Femur (tissue), 1 donor: Measurements from ENCODE around the gene LSM12.
"Not testable (repeated sequence)": the region's sequence is repeated elsewhere in the genome, so short reads cannot be mapped to it uniquely, and the experiment has no call there.

Experiments
- DNase-seq: peaks from one replicate; pipeline ENCODE4 v3.0.0-alpha.2; 2017

LSM12 gene

GRCh38 chr17:44039829-44040635 lies 26.4 kb downstream of the LSM12 start:
- DNase-seq = no peak

- DNase-seq = peak; percentile 42
Observed at GRCh38 chr17:44038604-44039011, 27.9 kb downstream of the LSM12 start.

- no peak for DNase-seq
Observed at GRCh38 chr17:44037471-44037870, 29.0 kb downstream of the LSM12 start.

GRCh38 chr17:44034688-44035087 lies 31.8 kb downstream of the LSM12 start:
- not testable (repeated sequence) for DNase-seq

GRCh38 chr17:44033861-44034408 lies 32.5 kb downstream of the LSM12 start:
- DNase-seq = no peak

- DNase-seq = no peak
Observed at GRCh38 chr17:44030482-44030881, 36.0 kb downstream of the LSM12 start.

GRCh38 chr17:44029736-44030135 lies 36.7 kb downstream of the LSM12 start:
- no peak for DNase-seq

- DNase-seq = no peak
Observed at GRCh38 chr17:44024853-44025252, 41.6 kb downstream of the LSM12 start.

- DNase-seq = no peak
Observed at GRCh38 chr17:44024271-44024663, 42.2 kb downstream of the LSM12 start.

- no peak for DNase-seq
Observed at GRCh38 chr17:44023545-44024270, 42.8 kb downstream of the LSM12 start.

- DNase-seq = no peak
Observed at GRCh38 chr17:44022246-44022645, 44.2 kb downstream of the LSM12 start.

GRCh38 chr17:44021227-44021626 lies 45.2 kb downstream of the LSM12 start:
- not testable (repeated sequence) for DNase-seq

- peak; percentile 95 for DNase-seq
Observed at GRCh38 chr17:44014437-44015172, 51.9 kb downstream of the LSM12 start, which contains the start of gene TMEM101. Gene TMEM101, minus strand, starts transcription at chr17:44014963. Its CDS starts 11 bp downstream, at chr17:44014952.

- DNase-seq = no peak
Observed at GRCh38 chr17:44014133-44014436, 52.4 kb downstream of the LSM12 start.

- no peak for DNase-seq
Observed at GRCh38 chr17:44012874-44013273, 53.6 kb downstream of the LSM12 start.

GRCh38 chr17:44012391-44012790 lies 54.1 kb downstream of the LSM12 start:
- no peak for DNase-seq

GRCh38 chr17:44011876-44012275 lies 54.6 kb downstream of the LSM12 start:
- no peak for DNase-seq

- peak; percentile 59 for DNase-seq
Observed at GRCh38 chr17:44010966-44011647, 55.4 kb downstream of the LSM12 start.

GRCh38 chr17:44008205-44008909 lies 58.1 kb downstream of the LSM12 start:
- no peak for DNase-seq

GRCh38 chr17:44007346-44008204 lies 58.9 kb downstream of the LSM12 start:
- DNase-seq = peak; percentile 55
